PC-3 (cell line): ENCODE measurements around the gene CPNE7. TPM values are rescaled to one million over a fixed set of nuclear protein-coding genes. Genes with fewer than 3 reads are reported as not detected.

Experiments used
- ATAC-seq: fragments of 200-7000 bp; cut with Tn5 transposase; 2 replicates; pipeline ENCODE4 v1.9.1; 2020; ENCODE audit warnings: mild to moderate bottlenecking, moderate library complexity
- BruUV-seq: library from RNA; stranded (reverse); fragments of 400-500 nt; replicated peaks from 2 replicates; lab custom pipeline; 2021; lab: Mats Ljungman, UMichigan
- CTCF ChIA-PET: fragments of 300-600 bp; sonication (Branson Sonifier 250); formaldehyde crosslinking; loops from one replicate; lab custom pipeline; 2022; ENCODE audit warnings: antibody characterized with exemption; lab: Charles Lee
- POLR2A ChIA-PET: fragments of 300-600 bp; sonication (Branson Sonifier 250); formaldehyde crosslinking; loops from one replicate; lab custom pipeline; 2022; ENCODE audit warnings: antibody characterized with exemption; ENCODE audit not compliant: unreplicated experiment; lab: Charles Lee
- DNase-seq: peaks from one replicate; pipeline ENCODE4 v3.0.0-alpha.2; 2015
- H2AFZ ChIP-seq: fragments of 300-600 bp; sonication (generic); 2 replicates; pipeline ENCODE4 v1.6.0; 2016; ENCODE audit warnings: antibody characterized with exemption, low read length
- H3F3A ChIP-seq: fragments of 300-600 bp; sonication (generic); one replicate; pipeline ENCODE4 v1.6.0; 2017; ENCODE audit warnings: antibody characterized with exemption, low read length, control low read depth, mild to moderate bottlenecking; ENCODE audit not compliant: unreplicated experiment
- H3K27ac ChIP-seq: fragments of 300-600 bp; sonication (generic); 2 replicates; pipeline ENCODE4 v1.5.1; 2016; ENCODE audit warnings: mild to moderate bottlenecking, low read length
- H3K27me3 ChIP-seq: fragments of 300-600 bp; sonication (generic); 2 replicates; pipeline ENCODE4 v1.6.1; 2016; ENCODE audit warnings: low read length, mixed read lengths
- H3K36me3 ChIP-seq: fragments of 300-600 bp; sonication (generic); 2 replicates; pipeline ENCODE4 v1.6.1; 2016; ENCODE audit warnings: low read depth, mixed run types, low read length, mixed read lengths
- H3K4me1 ChIP-seq: fragments of 300-600 bp; sonication (generic); 2 replicates; pipeline ENCODE4 v1.5.1; 2016; ENCODE audit warnings: low read length; ENCODE audit not compliant: insufficient read depth
- H3K4me2 ChIP-seq: fragments of 300-600 bp; sonication (generic); 2 replicates; pipeline ENCODE4 v1.6.0; 2016; ENCODE audit warnings: low read length
- H3K4me3 ChIP-seq: fragments of 300-600 bp; sonication (generic); 2 replicates; pipeline ENCODE4 v1.5.1; 2016; ENCODE audit warnings: mild to moderate bottlenecking, low read length, mixed read lengths
- H3K79me2 ChIP-seq: fragments of 300-600 bp; sonication (generic); 2 replicates; pipeline ENCODE4 v1.6.1; 2017; ENCODE audit warnings: low read length, mixed read lengths
- H3K9ac ChIP-seq: fragments of 300-600 bp; sonication (generic); 2 replicates; pipeline ENCODE4 v1.6.0; 2016; ENCODE audit warnings: mild to moderate bottlenecking, low read length
- H3K9me2 ChIP-seq: fragments of 300-600 bp; sonication (generic); replicated peaks from 2 replicates; pipeline ENCODE4 v1.6.1; 2016; ENCODE audit warnings: mixed run types, low read length, mixed read lengths
- H3K9me3 ChIP-seq: fragments of 300-600 bp; sonication (generic); 2 replicates; pipeline ENCODE4 v1.6.1; 2016; ENCODE audit warnings: low read length, mixed read lengths
- H4K20me1 ChIP-seq: fragments of 300-600 bp; sonication (generic); 2 replicates; pipeline ENCODE4 v1.6.1; 2016; ENCODE audit warnings: low read length, mixed read lengths
- EZH2 ChIP-seq: fragments of 300-600 bp; sonication (generic); IDR thresholded peaks from one replicate; pipeline ENCODE4 v1.6.1; 2017; ENCODE audit warnings: antibody characterized with exemption, mild to moderate bottlenecking, low read length; ENCODE audit not compliant: unreplicated experiment
- EZH2phosphoT487 ChIP-seq: fragments of 300-600 bp; sonication (generic); IDR thresholded peaks from 2 replicates; pipeline ENCODE4 v1.6.1; 2018; ENCODE audit warnings: mild to moderate bottlenecking, antibody characterized with exemption, low read length, borderline replicate concordance
- intact Hi-C: fragments of 100-400 bp; cut with micrococcal nuclease; formaldehyde crosslinking; loops from 2 replicates; pipeline ENCODE4 v1.9.0; 2023
- total RNA-seq: library from RNA; depleted of rRNA; stranded (reverse); fragments of >200 nt; gene quantifications from 2 replicates; pipeline ENCODE4 v1.2.3, GENCODE V29; 2014
- TF ChIP-seq, protein P1 (sequence below): fragments of 300-600 bp; sonication (generic); conservative IDR thresholded peaks from 2 replicates; pipeline ENCODE4 v1.5.1; 2017; ENCODE audit warnings: antibody characterized with exemption, low read depth, mild to moderate bottlenecking, low read length

The CPNE7 gene
- total RNA-seq, 1 experiment from 2014 or later = 29.7 TPM

DNA sequence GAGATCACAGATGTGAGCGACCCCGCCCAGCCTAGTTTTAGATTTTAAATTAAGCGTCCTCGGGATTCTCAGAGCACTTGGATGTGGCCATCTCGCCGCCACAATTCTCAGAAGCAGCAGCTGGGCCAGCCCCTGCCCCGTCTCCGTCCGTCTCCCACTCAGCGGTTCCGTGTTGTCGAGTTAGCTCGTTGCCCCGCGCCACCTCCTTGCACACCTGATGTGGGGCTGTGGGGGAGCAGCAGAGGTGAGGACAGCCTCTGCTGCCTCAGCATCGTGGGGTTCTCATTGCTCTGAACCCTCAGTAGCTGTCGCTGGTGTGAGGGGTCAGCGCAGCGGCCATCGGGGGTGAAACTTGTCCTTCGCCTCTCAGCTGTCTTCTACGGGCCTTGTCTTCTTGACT, 23.2 kb upstream of the CPNE7 start:
- TF ChIP-seq EZH2 = no peak
- TF ChIP-seq EZH2phosphoT487 = no peak
- TF ChIP-seq, protein P1, sequence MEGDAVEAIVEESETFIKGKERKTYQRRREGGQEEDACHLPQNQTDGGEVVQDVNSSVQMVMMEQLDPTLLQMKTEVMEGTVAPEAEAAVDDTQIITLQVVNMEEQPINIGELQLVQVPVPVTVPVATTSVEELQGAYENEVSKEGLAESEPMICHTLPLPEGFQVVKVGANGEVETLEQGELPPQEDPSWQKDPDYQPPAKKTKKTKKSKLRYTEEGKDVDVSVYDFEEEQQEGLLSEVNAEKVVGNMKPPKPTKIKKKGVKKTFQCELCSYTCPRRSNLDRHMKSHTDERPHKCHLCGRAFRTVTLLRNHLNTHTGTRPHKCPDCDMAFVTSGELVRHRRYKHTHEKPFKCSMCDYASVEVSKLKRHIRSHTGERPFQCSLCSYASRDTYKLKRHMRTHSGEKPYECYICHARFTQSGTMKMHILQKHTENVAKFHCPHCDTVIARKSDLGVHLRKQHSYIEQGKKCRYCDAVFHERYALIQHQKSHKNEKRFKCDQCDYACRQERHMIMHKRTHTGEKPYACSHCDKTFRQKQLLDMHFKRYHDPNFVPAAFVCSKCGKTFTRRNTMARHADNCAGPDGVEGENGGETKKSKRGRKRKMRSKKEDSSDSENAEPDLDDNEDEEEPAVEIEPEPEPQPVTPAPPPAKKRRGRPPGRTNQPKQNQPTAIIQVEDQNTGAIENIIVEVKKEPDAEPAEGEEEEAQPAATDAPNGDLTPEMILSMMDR = no peak
- no peaks in the 10 kb centered on the region for H3F3A ChIP-seq
- no peak overlapping the region for H3K9ac ChIP-seq
- H3K4me2 ChIP-seq = no peak overlapping the region
- H4K20me1 ChIP-seq = no peaks in the 10 kb centered on the region
- intact Hi-C loops = no loop called here
- no peaks in the 10 kb centered on the region for H3K9me3 ChIP-seq
- no peaks in the 10 kb centered on the region for H3K27me3 ChIP-seq
- POLR2A ChIA-PET = no interaction called here
- DNase-seq = no peak
- ATAC-seq = no peak
- H3K4me3 ChIP-seq = no peak overlapping the region
- peaks cover 2% of the 10 kb centered on the region; the same call in 1 of the 2 replicates for H3K36me3 ChIP-seq
- H3K79me2 ChIP-seq = no peaks in the 10 kb centered on the region
- H3K9me2 ChIP-seq = no peaks in the 10 kb centered on the region
- H2AFZ ChIP-seq = no peak overlapping the region
- BruUV-seq = no TSS peak
- H3K27ac ChIP-seq = no peak overlapping the region
- CTCF ChIA-PET = no interaction called here
- no peaks in the 10 kb centered on the region for H3K4me1 ChIP-seq

DNA sequence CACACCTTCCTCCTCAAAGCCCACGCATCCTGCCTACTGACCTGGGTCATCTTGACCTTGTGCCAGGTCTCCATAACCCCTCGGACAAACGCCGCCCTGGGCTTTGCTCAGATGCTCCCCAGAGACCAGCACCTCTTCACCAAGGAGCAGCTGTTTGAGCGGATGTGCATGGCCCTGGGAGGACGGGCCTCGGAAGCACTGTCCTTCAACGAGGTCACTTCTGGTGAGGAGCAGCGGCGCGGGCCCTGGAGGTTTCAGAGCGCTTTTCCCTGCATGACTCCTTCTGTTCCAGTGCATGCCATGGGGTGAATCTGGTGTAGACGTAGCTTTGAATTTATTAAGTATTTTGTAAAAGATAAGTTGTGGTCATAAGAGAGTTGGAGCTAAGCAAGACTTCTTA, 22.6 kb upstream of the CPNE7 start:
- POLR2A ChIA-PET = no interaction called here
- Histone ChIP-seq H3K9me3 (no peaks in the 10 kb centered on the region), H3K4me1 (0 out of 2 replicates have a peak, but pooled peaks cover 3% of the 10 kb centered on the region), H2AFZ (no peak overlapping the region), H4K20me1 (no peaks in the 10 kb centered on the region), H3K4me2 (no peak overlapping the region), H3K4me3 (no peak overlapping the region), H3K27me3 (no peaks in the 10 kb centered on the region), H3K9me2 (no peaks in the 10 kb centered on the region), H3K36me3 (peaks cover 5% of the 10 kb centered on the region; the same call in 1 of the 2 replicates), H3K27ac (no peak overlapping the region), H3K79me2 (no peaks in the 10 kb centered on the region), H3F3A (no peaks in the 10 kb centered on the region), H3K9ac (no peak overlapping the region)
- ATAC-seq (no peak), DNase-seq (no peak)
- CTCF ChIA-PET = no interaction called here
- BruUV-seq = no TSS peak
- TF ChIP-seq EZH2phosphoT487 = no peak
- TF ChIP-seq, protein P1 = no peak
- intact Hi-C loops = no loop called here

DNA sequence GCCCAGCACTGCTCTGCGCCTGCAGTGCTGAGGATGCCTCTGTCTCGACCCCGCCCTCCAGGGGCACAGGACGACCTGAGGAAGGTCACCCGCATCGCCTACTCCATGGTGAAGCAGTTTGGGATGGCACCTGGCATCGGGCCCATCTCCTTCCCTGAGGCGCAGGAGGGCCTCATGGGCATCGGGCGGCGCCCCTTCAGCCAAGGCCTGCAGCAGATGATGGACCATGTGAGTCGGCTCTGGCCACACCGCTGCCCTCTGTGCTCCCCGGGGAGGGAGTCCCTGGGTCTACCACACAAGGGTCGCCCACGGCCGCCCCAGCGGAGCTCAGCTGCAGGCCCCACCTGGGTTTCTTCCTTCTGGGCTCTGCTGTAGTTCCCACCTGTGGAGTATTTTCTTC, 21.8 kb upstream of the CPNE7 start:
- no peak for DNase-seq
- Histone ChIP-seq H3K4me1 (peaks cover 6% of the 10 kb centered on the region), H3K27ac (no peak overlapping the region), H3K4me2 (no peak overlapping the region), H3K9me2 (no peaks in the 10 kb centered on the region), H4K20me1 (no peaks in the 10 kb centered on the region), H3F3A (no peaks in the 10 kb centered on the region), H3K4me3 (no peak overlapping the region), H3K27me3 (no peaks in the 10 kb centered on the region), H2AFZ (no peak overlapping the region), H3K9ac (no peak overlapping the region), H3K36me3 (peaks cover 2% of the 10 kb centered on the region; the same call in 1 of the 2 replicates), H3K79me2 (no peaks in the 10 kb centered on the region), H3K9me3 (no peaks in the 10 kb centered on the region)
- CTCF ChIA-PET = no interaction called here
- BruUV-seq = no TSS peak
- TF ChIP-seq EZH2 (no peak), EZH2phosphoT487 (no peak)
- TF ChIP-seq, protein P1 = no peak
- ATAC-seq = no peak
- intact Hi-C loops = no loop called here
- POLR2A ChIA-PET = no interaction called here
